ENCODE measurements around the gene VSNL1.

Gene VSNL1

DNA sequence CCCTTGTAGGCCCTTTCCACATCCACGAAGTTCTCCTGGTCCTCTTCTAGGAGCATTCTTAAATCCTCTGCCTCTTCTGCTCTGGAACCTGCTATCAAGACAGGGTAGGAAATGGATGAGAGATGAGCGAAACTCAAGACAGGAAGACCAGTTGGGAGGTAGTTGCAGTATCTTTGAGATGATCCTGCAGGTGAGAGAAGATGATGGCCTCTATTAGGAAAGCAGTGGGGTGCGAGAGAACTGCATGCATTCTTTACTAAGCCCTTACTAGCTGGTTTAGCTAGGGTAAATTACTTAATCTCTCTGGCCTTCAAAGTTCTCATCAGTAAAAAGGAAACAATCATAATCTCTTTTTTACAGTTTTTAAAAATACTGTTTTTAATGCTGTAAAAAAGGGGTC, 47.0 kb downstream of the VSNL1 start:
- Histone ChIP-seq H4K91ac (ENCODE audit: low read depth, low read length, poor library complexity) (no peak overlapping the region), H3K27ac (replicated peaks; ENCODE audit: low read length) (no peak overlapping the region), H3K23ac (ENCODE audit: low read depth, low read length, poor library complexity) (no peak overlapping the region), H2AFZ (ENCODE audit: low read length) (no peak overlapping the region), H3K27me3 (ENCODE audit: control insufficient read depth in 3 of 3, insufficient read depth in 3 of 3, low read depth in 1 of 3, low read length in 3 of 3) (no peaks in the 10 kb centered on the region), H3K9ac (ENCODE audit: low read depth, low read length, poor library complexity) (no peak overlapping the region), H2BK12ac (ENCODE audit: low read length) (no peak overlapping the region), H3K4ac (ENCODE audit: low read length) (no peak overlapping the region), H3K18ac (ENCODE audit: low read length) (no peak overlapping the region), H4K8ac (ENCODE audit: low read depth, low read length) (no peak overlapping the region), H2BK120ac (ENCODE audit: low read depth, low read length) (no peak overlapping the region), H3K14ac (ENCODE audit: low read length) (no peak overlapping the region), H3K36me3 (replicated peaks in 1 of 2; ENCODE audit: control insufficient read depth in 2 of 2, insufficient read depth in 2 of 2, low read length in 2 of 2) (no peaks in the 10 kb centered on the region), H3K4me2 (ENCODE audit: insufficient read depth, low read length, poor library complexity, severe bottlenecking) (no peak overlapping the region), H2AK5ac (ENCODE audit: low read depth, low read length) (no peak overlapping the region), H2BK15ac (ENCODE audit: low read length) (no peak overlapping the region), H2BK5ac (ENCODE audit: low read length) (no peak overlapping the region), H3K4me3 (ENCODE audit: low read length in 2 of 2) (no peak overlapping the region), H3K79me1 (ENCODE audit: low read depth, low read length) (no peaks in the 10 kb centered on the region), H3K4me1 (ENCODE audit: control insufficient read depth in 2 of 2, insufficient read depth in 1 of 2, low read depth in 1 of 2, low read length in 2 of 2) (peaks cover 0 to 2% of the 10 kb centered on the region in 2 donors), H3K9me3 (replicated peaks in 1 of 2; ENCODE audit: control insufficient read depth in 2 of 2, insufficient read depth in 1 of 2, low read depth in 1 of 2, low read length in 2 of 2) (no peaks in the 10 kb centered on the region)
- no CpG with 5 or more reads among the region's 3 CpGs for WGBS, 2 donors (ENCODE audit: extremely low coverage in 2 of 2, insufficient read length in 2 of 2, insufficient replicate concordance in 1 of 2)
- no peak for DNase-seq (ENCODE audit: low spot score)

GRCh38 chr2:17588031-17588430, 47.5 kb downstream of the VSNL1 start:
- Histone ChIP-seq H3K4ac (ENCODE audit: low read length) (no peak overlapping the region), H2BK15ac (ENCODE audit: low read length) (no peak overlapping the region)

DNA sequence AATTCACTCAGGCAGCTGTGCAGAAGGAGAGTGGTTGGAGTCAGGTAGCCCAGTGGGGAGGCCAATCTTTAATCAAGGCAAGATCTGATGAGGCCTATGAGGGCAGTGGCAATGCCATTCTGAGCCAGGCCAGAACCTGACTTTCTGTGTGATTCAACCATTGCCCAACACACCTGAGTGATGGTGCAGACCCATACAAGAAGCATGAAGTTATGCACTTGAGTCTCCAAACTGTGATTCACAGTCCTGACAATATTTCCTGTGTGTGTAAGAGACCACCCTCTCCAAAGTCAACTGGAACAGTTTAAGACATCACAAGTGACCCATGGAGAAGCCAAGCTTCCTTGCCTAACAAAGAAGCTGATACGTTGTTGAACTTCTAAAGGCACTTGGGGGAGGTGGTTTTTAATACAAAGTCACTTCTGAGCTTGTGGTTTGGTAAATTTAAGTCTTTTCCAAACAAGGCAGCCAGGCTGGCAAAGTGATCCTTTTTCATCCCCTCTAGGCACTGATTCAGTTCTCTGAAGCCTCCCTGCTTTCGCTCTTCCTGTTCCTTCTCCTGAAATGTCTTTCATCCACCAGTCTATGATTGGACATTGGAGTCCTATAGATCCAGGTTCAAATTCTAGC, 49.0 kb downstream of the VSNL1 start:
- H2BK12ac ChIP-seq (ENCODE audit: low read length): no peak overlapping the region
- no peak overlapping the region for H2BK5ac ChIP-seq (ENCODE audit: low read length)
- no peak overlapping the region for H4K91ac ChIP-seq (ENCODE audit: low read depth, low read length, poor library complexity)
- H3K18ac ChIP-seq (ENCODE audit: low read length): no peak overlapping the region
- no peak overlapping the region for H2BK15ac ChIP-seq (ENCODE audit: low read length)
- peak overlapping the region; percentile 29 for H2AK5ac ChIP-seq (ENCODE audit: low read depth, low read length)
- no peak overlapping the region for H3K4me3 ChIP-seq (ENCODE audit: low read length in 2 of 2)
- peaks cover 0 to 3% of the 10 kb centered on the region in 2 donors for H3K4me1 ChIP-seq (ENCODE audit: control insufficient read depth in 2 of 2, insufficient read depth in 1 of 2, low read depth in 1 of 2, low read length in 2 of 2)
- H3K27me3 ChIP-seq (ENCODE audit: control insufficient read depth in 3 of 3, insufficient read depth in 3 of 3, low read depth in 1 of 3, low read length in 3 of 3): no peaks in the 10 kb centered on the region
- no peaks in the 10 kb centered on the region for H3K79me1 ChIP-seq (ENCODE audit: low read depth, low read length)
- no peak overlapping the region for H3K14ac ChIP-seq (ENCODE audit: low read length)
- H2BK120ac ChIP-seq (ENCODE audit: low read depth, low read length): no peak overlapping the region
- H3K36me3 ChIP-seq (replicated peaks in 1 of 2; ENCODE audit: control insufficient read depth in 2 of 2, insufficient read depth in 2 of 2, low read length in 2 of 2): no peaks in the 10 kb centered on the region
- WGBS, 2 donors (ENCODE audit: extremely low coverage in 2 of 2, insufficient read length in 2 of 2, insufficient replicate concordance in 1 of 2): no CpG with 5 or more reads among the region's 2 CpGs
- H3K4me2 ChIP-seq (ENCODE audit: insufficient read depth, low read length, poor library complexity, severe bottlenecking): no peak overlapping the region
- H3K9me3 ChIP-seq (replicated peaks in 1 of 2; ENCODE audit: control insufficient read depth in 2 of 2, insufficient read depth in 1 of 2, low read depth in 1 of 2, low read length in 2 of 2): no peaks in the 10 kb centered on the region
- H3K9ac ChIP-seq (ENCODE audit: low read depth, low read length, poor library complexity): no peak overlapping the region
- no peak overlapping the region for H4K8ac ChIP-seq (ENCODE audit: low read depth, low read length)
- H3K27ac ChIP-seq (replicated peaks; ENCODE audit: low read length): no peak overlapping the region
- no peak overlapping the region for H2AFZ ChIP-seq (ENCODE audit: low read length)
- no peak overlapping the region for H3K4ac ChIP-seq (ENCODE audit: low read length)
- no peak overlapping the region for H3K23ac ChIP-seq (ENCODE audit: low read depth, low read length, poor library complexity)
- DNase-seq (ENCODE audit: low spot score): no peak

More at GRCh38 chr2:17588031-17588430, 47.5 kb downstream of the VSNL1 start:
- Histone ChIP-seq H2BK5ac (ENCODE audit: low read length) (no peak overlapping the region), H2AK5ac (ENCODE audit: low read depth, low read length) (no peak overlapping the region), H2BK120ac (ENCODE audit: low read depth, low read length) (no peak overlapping the region), H3K9me3 (replicated peaks in 1 of 2; ENCODE audit: control insufficient read depth in 2 of 2, insufficient read depth in 1 of 2, low read depth in 1 of 2, low read length in 2 of 2) (no peaks in the 10 kb centered on the region), H4K91ac (ENCODE audit: low read depth, low read length, poor library complexity) (no peak overlapping the region), H3K36me3 (replicated peaks in 1 of 2; ENCODE audit: control insufficient read depth in 2 of 2, insufficient read depth in 2 of 2, low read length in 2 of 2) (no peaks in the 10 kb centered on the region), H3K14ac (ENCODE audit: low read length) (no peak overlapping the region), H3K18ac (ENCODE audit: low read length) (no peak overlapping the region), H3K27ac (replicated peaks; ENCODE audit: low read length) (no peak overlapping the region), H3K4me3 (ENCODE audit: low read length in 2 of 2) (no peak overlapping the region), H3K79me1 (ENCODE audit: low read depth, low read length) (no peaks in the 10 kb centered on the region), H3K4me2 (ENCODE audit: insufficient read depth, low read length, poor library complexity, severe bottlenecking) (no peak overlapping the region), H2BK12ac (ENCODE audit: low read length) (no peak overlapping the region), H4K8ac (ENCODE audit: low read depth, low read length) (no peak overlapping the region), H3K9ac (ENCODE audit: low read depth, low read length, poor library complexity) (no peak overlapping the region), H3K23ac (ENCODE audit: low read depth, low read length, poor library complexity) (no peak overlapping the region), H3K4me1 (ENCODE audit: control insufficient read depth in 2 of 2, insufficient read depth in 1 of 2, low read depth in 1 of 2, low read length in 2 of 2) (peaks cover 0 to 2% of the 10 kb centered on the region in 2 donors), H2AFZ (ENCODE audit: low read length) (no peak overlapping the region), H3K27me3 (ENCODE audit: control insufficient read depth in 3 of 3, insufficient read depth in 3 of 3, low read depth in 1 of 3, low read length in 3 of 3) (no peaks in the 10 kb centered on the region)
- WGBS, 2 donors (ENCODE audit: extremely low coverage in 2 of 2, insufficient read length in 2 of 2, insufficient replicate concordance in 1 of 2): no CpG with 5 or more reads among the region's 2 CpGs
- no peak for DNase-seq (ENCODE audit: low spot score)

GRCh38 chr2:17590342-17590911, 49.9 kb downstream of the VSNL1 start:
- Histone ChIP-seq H3K9ac (ENCODE audit: low read depth, low read length, poor library complexity) (no peak overlapping the region), H2BK12ac (ENCODE audit: low read length) (no peak overlapping the region), H3K14ac (ENCODE audit: low read length) (no peak overlapping the region), H3K79me1 (ENCODE audit: low read depth, low read length) (no peaks in the 10 kb centered on the region), H3K27ac (replicated peaks; ENCODE audit: low read length) (no peak overlapping the region), H3K4ac (ENCODE audit: low read length) (no peak overlapping the region), H2AK5ac (ENCODE audit: low read depth, low read length) (no peak overlapping the region), H2BK5ac (ENCODE audit: low read length) (no peak overlapping the region), H3K36me3 (replicated peaks in 1 of 2; ENCODE audit: control insufficient read depth in 2 of 2, insufficient read depth in 2 of 2, low read length in 2 of 2) (no peaks in the 10 kb centered on the region), H2BK120ac (ENCODE audit: low read depth, low read length) (no peak overlapping the region), H2AFZ (ENCODE audit: low read length) (no peak overlapping the region), H3K23ac (ENCODE audit: low read depth, low read length, poor library complexity) (no peak overlapping the region), H3K27me3 (ENCODE audit: control insufficient read depth in 3 of 3, insufficient read depth in 3 of 3, low read depth in 1 of 3, low read length in 3 of 3) (no peaks in the 10 kb centered on the region), H4K8ac (ENCODE audit: low read depth, low read length) (no peak overlapping the region), H3K18ac (ENCODE audit: low read length) (no peak overlapping the region), H2BK15ac (ENCODE audit: low read length) (no peak overlapping the region), H3K4me2 (ENCODE audit: insufficient read depth, low read length, poor library complexity, severe bottlenecking) (no peak overlapping the region), H3K4me1 (ENCODE audit: control insufficient read depth in 2 of 2, insufficient read depth in 1 of 2, low read depth in 1 of 2, low read length in 2 of 2) (peaks cover 0 to 6% of the 10 kb centered on the region in 2 donors), H3K9me3 (replicated peaks in 1 of 2; ENCODE audit: control insufficient read depth in 2 of 2, insufficient read depth in 1 of 2, low read depth in 1 of 2, low read length in 2 of 2) (no peaks in the 10 kb centered on the region), H4K91ac (ENCODE audit: low read depth, low read length, poor library complexity) (no peak overlapping the region), H3K4me3 (ENCODE audit: low read length in 2 of 2) (no peak overlapping the region)
- DNase-seq (ENCODE audit: low spot score): no peak
- no CpG with 5 or more reads among the region's 2 CpGs for WGBS, 2 donors (ENCODE audit: extremely low coverage in 2 of 2, insufficient read length in 2 of 2, insufficient replicate concordance in 1 of 2)

Measured in neuronal stem cell (in vitro differentiated cells).